ENCODE data around the gene PEA15.

DNA sequence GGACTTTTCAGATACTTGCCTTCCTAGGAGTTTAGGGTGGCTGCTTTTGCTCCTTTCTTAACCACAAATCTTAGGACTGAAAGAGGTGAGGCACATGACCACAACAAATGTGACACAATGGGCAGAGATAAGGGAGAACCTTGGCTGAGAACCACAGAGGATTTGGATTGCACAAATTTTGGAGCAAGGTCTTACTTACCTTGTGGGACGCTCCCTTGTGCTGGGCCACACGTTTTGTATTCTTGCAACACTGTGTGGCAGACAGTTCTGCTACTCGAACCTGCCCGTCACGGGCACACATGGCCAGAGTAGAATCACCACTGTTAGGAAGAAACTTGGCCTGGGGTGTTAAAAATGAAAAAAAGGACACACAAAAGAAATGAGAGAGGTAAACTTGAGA, 33.2 kb downstream of the PEA15 start:
- TF ChIP-seq, protein P1, sequence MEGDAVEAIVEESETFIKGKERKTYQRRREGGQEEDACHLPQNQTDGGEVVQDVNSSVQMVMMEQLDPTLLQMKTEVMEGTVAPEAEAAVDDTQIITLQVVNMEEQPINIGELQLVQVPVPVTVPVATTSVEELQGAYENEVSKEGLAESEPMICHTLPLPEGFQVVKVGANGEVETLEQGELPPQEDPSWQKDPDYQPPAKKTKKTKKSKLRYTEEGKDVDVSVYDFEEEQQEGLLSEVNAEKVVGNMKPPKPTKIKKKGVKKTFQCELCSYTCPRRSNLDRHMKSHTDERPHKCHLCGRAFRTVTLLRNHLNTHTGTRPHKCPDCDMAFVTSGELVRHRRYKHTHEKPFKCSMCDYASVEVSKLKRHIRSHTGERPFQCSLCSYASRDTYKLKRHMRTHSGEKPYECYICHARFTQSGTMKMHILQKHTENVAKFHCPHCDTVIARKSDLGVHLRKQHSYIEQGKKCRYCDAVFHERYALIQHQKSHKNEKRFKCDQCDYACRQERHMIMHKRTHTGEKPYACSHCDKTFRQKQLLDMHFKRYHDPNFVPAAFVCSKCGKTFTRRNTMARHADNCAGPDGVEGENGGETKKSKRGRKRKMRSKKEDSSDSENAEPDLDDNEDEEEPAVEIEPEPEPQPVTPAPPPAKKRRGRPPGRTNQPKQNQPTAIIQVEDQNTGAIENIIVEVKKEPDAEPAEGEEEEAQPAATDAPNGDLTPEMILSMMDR (IDR thresholded peaks at IDR 0.05; ENCODE audit: low read length), result no peak
- no peak for TF ChIP-seq EZH2 (IDR thresholded peaks at IDR 0.05; ENCODE audit: borderline replicate concordance, low read length)

All from OCI-LY1 (cell line).